Measurements from ENCODE around the gene PKD2L2. TPM values are rescaled to one million over a fixed set of nuclear protein-coding genes. Genes with fewer than 3 reads are reported as not detected.

PKD2L2 gene
- total and polyA plus RNA-seq, 2 of the 4 experiments (the other 2 are of a cell fraction), result not detected

GRCh38 chr5:137880313-137880712 lies 8.9 kb upstream of the PKD2L2 start:
- Histone ChIP-seq H2AFZ (replicated peaks; ENCODE audit: low read length, poor library complexity) (no peak overlapping the region), H2BK120ac (ENCODE audit: low read depth, low read length) (no peak overlapping the region), H3K4me2 (ENCODE audit: low read depth, low read length) (no peak overlapping the region), H3K23ac (ENCODE audit: low read depth, low read length) (no peak overlapping the region), H3K4ac (ENCODE audit: low read depth, low read length) (no peak overlapping the region), H3K9ac (ENCODE audit: low read depth, low read length) (no peak overlapping the region), H3K27me3 (ENCODE audit: control insufficient read depth, insufficient read depth, low read length) (peaks cover 2% of the 10 kb centered on the region), H3K27ac (ENCODE audit: insufficient read depth, low read length) (no peak overlapping the region), H2BK20ac (ENCODE audit: low read depth, low read length) (no peak overlapping the region), H2AK9ac (replicated peaks; ENCODE audit: low read depth, low read length, poor library complexity) (no peak overlapping the region), H3K4me1 (ENCODE audit: control insufficient read depth, insufficient read depth, low read length) (no peaks in the 10 kb centered on the region), H4K91ac (ENCODE audit: insufficient read depth, low read depth, low read length) (no peak overlapping the region), H3K18ac (ENCODE audit: low read depth, low read length) (no peak overlapping the region), H4K20me1 (ENCODE audit: insufficient read depth, low read length) (no peaks in the 10 kb centered on the region), H3K79me1 (ENCODE audit: low read depth in 1 of 2, low read length in 2 of 2) (no peaks in the 10 kb centered on the region), H3K9me3 (ENCODE audit: control insufficient read depth, insufficient read depth, low read length) (no peaks in the 10 kb centered on the region), H4K5ac (ENCODE audit: low read depth, low read length) (no peak overlapping the region), H4K8ac (ENCODE audit: low read depth in 2 of 2, low read length in 2 of 2) (no peak overlapping the region), H2AK5ac (ENCODE audit: low read depth, low read length) (no peak overlapping the region), H2BK5ac (ENCODE audit: low read depth, low read length, poor library complexity, severe bottlenecking) (no peak overlapping the region), H2BK15ac (ENCODE audit: low read depth, low read length) (no peak overlapping the region), H3K36me3 (ENCODE audit: control insufficient read depth, insufficient read depth, low read length) (no peaks in the 10 kb centered on the region), H3K9me1 (ENCODE audit: insufficient read depth, low read length) (no peaks in the 10 kb centered on the region), H3K14ac (replicated peaks; ENCODE audit: low read depth, low read length) (no peak overlapping the region), H3K4me3 (ENCODE audit: insufficient read depth, low read depth, low read length) (no peak overlapping the region), H3K56ac (ENCODE audit: extremely low read depth, insufficient read depth, low read length) (no peak overlapping the region)
- no TSS peak for BruUV-seq (replicated peaks)
- in situ Hi-C loops (cut with MboI; ENCODE audit: low sequenced_read_pairs) (no loop called here), dilution Hi-C loops (cut with HindIII; ENCODE audit: low sequenced_read_pairs, unreplicated experiment) (no loop called here), intact Hi-C loops (cut with micrococcal nuclease) (no loop called here)
- no peak for ATAC-seq (ENCODE audit: low read depth)
- whole genome bisulfite sequencing, 2 experiments (ENCODE audit: extremely low coverage in 2 of 2, insufficient read length in 1 of 2), result no CpG with 5 or more reads among the region's 1 CpG
- TF ChIP-seq RAD21 (IDR thresholded peaks at IDR 0.05; ENCODE audit: low read length) (no peak), SMC3 (IDR thresholded peaks at IDR 0.05; ENCODE audit: low read depth, low read length) (no peak), MAFK (IDR thresholded peaks at IDR 0.05; ENCODE audit: low read depth, low read length) (no peak), CTCF (conservative IDR thresholded peaks at IDR 0.05; ENCODE audit: low read depth, low read length) (no peak), RFX5 (IDR thresholded peaks at IDR 0.05; ENCODE audit: low read depth, low read length) (no peak), ELK1 (IDR thresholded peaks at IDR 0.05; ENCODE audit: borderline replicate concordance, low read depth, low read length) (no peak), NFE2L2 (IDR thresholded peaks at IDR 0.05; ENCODE audit: low read depth, low read length) (no peak), FOS (IDR thresholded peaks at IDR 0.05; ENCODE audit: low read depth, low read length) (no peak), RCOR1 (IDR thresholded peaks at IDR 0.05; ENCODE audit: insufficient replicate concordance, low read length) (no peak), CEBPB (IDR thresholded peaks at IDR 0.05; ENCODE audit: low read depth, low read length) (no peak)
- TF ChIP-seq, protein P1, sequence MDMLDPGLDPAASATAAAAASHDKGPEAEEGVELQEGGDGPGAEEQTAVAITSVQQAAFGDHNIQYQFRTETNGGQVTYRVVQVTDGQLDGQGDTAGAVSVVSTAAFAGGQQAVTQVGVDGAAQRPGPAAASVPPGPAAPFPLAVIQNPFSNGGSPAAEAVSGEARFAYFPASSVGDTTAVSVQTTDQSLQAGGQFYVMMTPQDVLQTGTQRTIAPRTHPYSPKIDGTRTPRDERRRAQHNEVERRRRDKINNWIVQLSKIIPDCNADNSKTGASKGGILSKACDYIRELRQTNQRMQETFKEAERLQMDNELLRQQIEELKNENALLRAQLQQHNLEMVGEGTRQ (IDR thresholded peaks at IDR 0.05; ENCODE audit: low read depth, low read length), result no peak
- no peak for DNase-seq
- ChIA-PET POLR2A (ENCODE audit: unreplicated experiment) (no interaction called here), CTCF (no interaction called here)

Data from IMR-90 (cell line).